ENCODE measurements around the gene RHOF. TPM values are rescaled to one million over a fixed set of nuclear protein-coding genes. Genes with fewer than 3 reads are reported as not detected.
A peak's percentile ranks its signal among the peaks of the same experiment; 100 is the strongest.

Gene RHOF
- total RNA-seq, 2 experiments from 2014 or later: 100.0 to 105 TPM

DNA sequence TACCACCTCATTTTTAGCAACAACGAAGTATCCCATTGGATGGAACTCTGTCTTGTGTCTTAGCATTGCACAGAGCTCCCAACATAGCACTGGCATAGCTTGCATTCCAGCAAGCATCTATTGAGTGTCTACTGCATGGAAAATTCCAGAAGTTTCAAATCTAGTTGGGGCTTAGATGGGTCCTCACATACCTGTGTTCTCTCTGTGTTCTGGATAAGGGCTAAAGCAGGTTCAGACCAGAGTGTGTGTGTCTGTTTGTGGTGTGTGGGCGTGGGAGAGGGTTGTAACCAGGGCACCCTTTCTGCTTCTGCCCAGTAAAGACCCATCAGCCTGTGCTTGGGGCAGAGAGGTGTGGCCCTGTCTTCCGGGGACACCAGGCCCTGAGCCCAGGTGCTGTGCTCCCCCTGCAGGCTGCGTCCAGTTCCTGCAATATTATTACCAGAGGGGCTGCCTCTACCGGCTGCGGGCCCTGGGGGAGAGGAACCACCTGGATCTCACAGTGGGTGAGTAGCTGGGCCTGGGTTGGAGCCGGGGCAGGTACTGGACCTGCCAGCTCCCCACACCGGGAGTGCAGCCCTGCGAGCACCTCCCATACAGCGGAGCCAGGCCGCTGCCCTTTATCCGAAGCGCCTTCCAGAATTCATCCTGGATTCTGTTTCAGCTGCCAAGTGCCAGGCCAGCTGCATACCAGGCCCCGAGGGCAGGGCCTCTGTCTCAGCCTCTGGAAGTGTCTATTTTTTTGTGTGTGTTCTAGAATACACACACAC is 20.3 kb downstream of the RHOF start:
- H3K4me1 Mint-ChIP-seq: peaks cover 11% of the 10 kb centered on the region
- no peaks in the 10 kb centered on the region for H3K27me3 Mint-ChIP-seq
- intact Hi-C loops (cut with DNase I, micrococcal nuclease): loop anchor here (1.0 to 5.0 kb wide), 4 partner anchors 61 to 271 kb away; partner anchors contain the start of gene TMEM120B (in 2 of the 2)
- peak; percentile 90 for DNase-seq
- ChIA-PET CTCF (interaction anchor here (0.6 to 15.9 kb wide), 18 partner anchors 9 to 449 kb away, joined by 3 to 343 read pairs (median 4); partner anchors contain the start of gene RHOF), POLR2A (interaction anchor here (0.6 to 1.0 kb wide), 2 partner anchors 8 to 9 kb away, joined by 3 to 4 read pairs; no protein-coding TSS in a partner anchor)
- peak overlapping the region; percentile 81 for H3K27ac Mint-ChIP-seq
- no peak overlapping the region for H3K4me3 Mint-ChIP-seq
- H3K36me3 Mint-ChIP-seq (ENCODE audit: low read depth): peaks cover 4% of the 10 kb centered on the region
- ATAC-seq: peak; percentile 83
- no peaks in the 10 kb centered on the region for H3K9me3 Mint-ChIP-seq (ENCODE audit: low read depth)

DNA sequence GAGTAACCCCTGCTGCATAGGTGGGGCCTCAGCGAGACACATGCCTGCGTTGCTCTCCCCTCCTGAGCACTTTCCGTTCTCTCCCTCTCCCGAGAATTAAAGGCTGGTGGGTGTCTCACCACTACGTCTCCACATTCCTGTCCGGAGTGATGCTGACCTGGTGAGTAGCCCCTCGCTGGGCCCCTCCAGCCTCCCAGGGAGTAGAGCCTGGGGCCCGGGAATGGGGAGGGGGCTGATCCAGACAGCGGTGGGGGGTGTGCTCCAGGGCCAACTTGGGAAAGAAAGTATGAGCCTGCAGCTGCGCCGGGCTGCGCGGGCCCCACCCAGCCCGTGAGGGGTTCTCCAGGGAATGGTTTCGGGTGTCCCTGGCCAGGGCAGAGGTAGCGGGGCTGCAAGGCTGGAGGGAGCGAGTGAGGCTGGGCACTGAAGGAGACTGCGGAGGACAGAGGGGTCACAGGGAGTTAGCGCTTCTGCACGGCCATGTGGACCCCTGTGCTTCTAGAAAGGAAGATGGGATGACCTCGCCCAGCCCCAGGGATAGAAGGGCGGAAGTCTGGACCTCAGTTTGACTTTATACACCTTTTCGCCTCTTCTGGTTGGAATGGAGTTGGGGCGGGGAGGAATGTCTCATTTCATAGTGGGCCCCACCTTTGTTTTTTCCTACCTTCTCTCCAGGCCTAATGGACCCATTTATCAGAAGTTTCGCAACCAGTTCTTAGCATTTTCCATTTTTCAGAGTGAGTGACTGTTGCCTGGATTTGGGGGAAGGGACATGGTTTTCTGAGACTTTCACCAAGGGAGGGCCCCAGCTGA is 22.5 kb downstream of the RHOF start:
- Mint-ChIP-seq H3K36me3 (ENCODE audit: low read depth) (peaks cover 2% of the 10 kb centered on the region), H3K9me3 (ENCODE audit: low read depth) (no peaks in the 10 kb centered on the region), H3K4me3 (no peak overlapping the region), H3K27me3 (no peaks in the 10 kb centered on the region), H3K27ac (no peak overlapping the region), H3K4me1 (peaks cover 4% of the 10 kb centered on the region)
- DNase-seq (no peak), ATAC-seq (no peak)
- ChIA-PET POLR2A (no interaction called here), CTCF (no interaction called here)
- intact Hi-C loops (cut with DNase I, micrococcal nuclease): loop anchor here in 1 of 2 experiments (5.0 kb wide), 2 partner anchors 219 to 269 kb away; no protein-coding TSS in a partner anchor

DNA sequence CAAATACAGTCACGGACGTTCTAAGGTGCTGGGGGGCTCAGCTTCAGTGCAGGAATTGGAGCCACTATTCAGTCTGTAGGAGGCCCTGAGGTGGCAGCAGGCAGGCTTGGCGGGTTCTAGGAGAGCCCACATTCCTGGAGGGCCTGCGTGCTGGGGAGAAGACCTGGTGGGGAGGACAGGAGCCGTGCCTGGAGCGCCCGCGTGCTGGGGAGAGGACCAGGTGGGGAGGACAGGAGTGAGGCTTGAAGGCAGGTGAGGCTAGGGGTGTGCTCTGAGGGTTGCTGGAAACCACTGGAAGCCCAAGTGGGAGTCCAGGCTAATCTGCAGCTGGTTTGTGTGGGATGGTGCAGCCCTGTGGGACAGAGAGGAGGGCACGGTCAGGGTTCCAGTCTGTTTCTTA is 23.1 kb downstream of the RHOF start:
- Mint-ChIP-seq H3K4me3 (no peak overlapping the region), H3K4me1 (peaks cover 4% of the 10 kb centered on the region), H3K9me3 (ENCODE audit: low read depth) (no peaks in the 10 kb centered on the region), H3K36me3 (ENCODE audit: low read depth) (peaks cover 2% of the 10 kb centered on the region), H3K27ac (no peak overlapping the region), H3K27me3 (no peaks in the 10 kb centered on the region)
- DNase-seq: no peak
- CTCF ChIA-PET: interaction anchor here (0.6 to 1.3 kb wide), 2 partner anchors 24 to 78 kb away, joined by 3 read pairs; no protein-coding TSS in a partner anchor
- POLR2A ChIA-PET: no interaction called here
- ATAC-seq: no peak
- intact Hi-C loops (cut with DNase I, micrococcal nuclease): loop anchor here in 1 of 2 experiments (5.0 kb wide), 2 partner anchors 218 to 268 kb away; no protein-coding TSS in a partner anchor

DNA sequence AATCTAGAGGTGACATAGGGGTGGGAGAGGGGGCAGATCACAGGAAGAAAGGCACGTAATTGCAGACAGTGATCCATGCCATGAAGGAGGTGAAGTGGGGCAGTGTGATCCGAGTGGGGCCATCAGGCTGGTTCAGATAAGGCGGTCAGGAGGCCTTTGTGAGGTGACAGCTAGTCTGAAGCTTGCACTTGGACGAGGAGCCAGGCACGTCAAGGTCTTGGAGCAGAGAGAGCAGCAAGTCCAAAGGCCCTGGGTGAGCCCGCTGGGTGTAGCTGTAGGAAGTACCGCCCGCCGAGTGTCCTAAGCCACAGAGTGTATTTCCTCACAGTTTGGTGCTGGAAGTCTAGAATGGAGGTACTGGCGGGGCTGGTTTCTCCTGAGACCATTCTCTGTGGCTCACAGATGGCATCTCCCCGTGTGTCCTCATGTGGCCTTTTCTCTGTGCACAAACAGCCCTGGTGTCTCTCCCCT is 23.6 kb downstream of the RHOF start:
- Mint-ChIP-seq H3K36me3 (ENCODE audit: low read depth) (peaks cover 2% of the 10 kb centered on the region), H3K9me3 (ENCODE audit: low read depth) (no peaks in the 10 kb centered on the region), H3K4me3 (no peak overlapping the region), H3K4me1 (peaks cover 4% of the 10 kb centered on the region), H3K27me3 (no peaks in the 10 kb centered on the region), H3K27ac (no peak overlapping the region)
- no peak for ATAC-seq
- no peak for DNase-seq
- POLR2A ChIA-PET: no interaction called here
- intact Hi-C loops (cut with DNase I, micrococcal nuclease): loop anchor here in 1 of 2 experiments (5.0 kb wide), 2 partner anchors 218 to 268 kb away; no protein-coding TSS in a partner anchor
- CTCF ChIA-PET: interaction anchor here (0.6 to 1.3 kb wide), 2 partner anchors 24 to 79 kb away, joined by 3 read pairs; no protein-coding TSS in a partner anchor

DNA sequence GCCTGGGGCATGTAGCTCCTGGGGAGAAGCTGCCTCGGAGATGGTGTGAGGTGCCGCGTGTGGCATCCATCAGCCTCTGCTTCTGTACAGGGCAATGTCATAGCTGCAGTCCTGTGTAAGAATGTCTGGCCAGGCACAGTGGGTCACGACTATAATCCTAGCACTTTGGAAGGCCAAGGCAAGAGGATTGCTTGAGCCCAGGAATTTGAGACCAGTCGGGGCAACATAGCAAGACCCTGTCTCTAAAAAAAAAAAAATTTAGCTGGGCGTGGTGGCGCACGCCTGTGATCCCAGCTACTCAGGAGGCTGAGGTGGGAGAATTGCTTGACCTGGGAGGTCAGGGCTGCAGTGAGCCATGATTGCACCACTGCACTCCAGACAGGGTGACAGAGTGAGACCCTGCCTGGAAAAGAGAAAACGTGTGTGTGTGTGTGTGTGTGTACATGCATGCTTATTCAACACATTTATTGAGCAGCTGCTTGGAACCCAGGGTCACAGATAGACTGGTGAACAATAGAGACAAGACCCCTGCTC is 24.1 kb downstream of the RHOF start:
- Mint-ChIP-seq H3K27ac (no peak overlapping the region), H3K9me3 (ENCODE audit: low read depth) (no peaks in the 10 kb centered on the region), H3K4me1 (peaks cover 4% of the 10 kb centered on the region), H3K27me3 (no peaks in the 10 kb centered on the region), H3K4me3 (no peak overlapping the region), H3K36me3 (ENCODE audit: low read depth) (peaks cover 2% of the 10 kb centered on the region)
- ATAC-seq: no peak
- ChIA-PET CTCF (interaction anchor here (1.3 kb wide), 1 partner anchor 25 kb away, joined by 3 read pairs; no protein-coding TSS in a partner anchor), POLR2A (no interaction called here)
- no peak for DNase-seq
- intact Hi-C loops (cut with DNase I, micrococcal nuclease): no loop called here

DNA sequence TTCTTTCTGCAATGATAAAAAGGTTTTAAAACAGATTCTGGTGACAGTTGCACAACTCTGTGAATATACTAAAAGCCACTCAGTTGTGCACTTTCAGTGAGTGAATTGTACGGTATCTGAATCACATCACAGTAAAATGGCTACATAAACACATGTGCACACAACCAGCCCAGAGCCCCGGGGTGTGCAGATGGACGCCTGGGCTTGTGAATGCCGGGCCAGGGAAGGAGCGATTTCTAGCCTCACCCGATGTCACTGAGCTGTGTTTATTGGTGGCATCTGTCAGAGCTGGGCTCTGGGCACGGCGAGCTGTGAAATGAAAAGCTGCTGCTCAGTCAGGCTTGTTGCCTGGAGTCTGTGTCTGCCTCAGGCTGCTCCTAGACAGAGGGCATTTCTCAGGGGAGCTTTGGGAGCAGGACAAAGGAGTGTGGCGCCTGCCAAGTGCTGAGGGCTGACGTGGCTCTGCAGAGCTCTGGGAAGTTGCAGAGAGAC is 25.9 kb downstream of the RHOF start:
- Mint-ChIP-seq H3K4me3 (no peak overlapping the region), H3K9me3 (ENCODE audit: low read depth) (no peaks in the 10 kb centered on the region), H3K27me3 (no peaks in the 10 kb centered on the region), H3K4me1 (no peaks in the 10 kb centered on the region), H3K27ac (no peak overlapping the region), H3K36me3 (ENCODE audit: low read depth) (no peaks in the 10 kb centered on the region)
- ATAC-seq: no peak
- POLR2A ChIA-PET: no interaction called here
- intact Hi-C loops (cut with DNase I, micrococcal nuclease): no loop called here
- no peak for DNase-seq
- CTCF ChIA-PET: interaction anchor here (1.0 kb wide), 1 partner anchor 15 kb away, joined by 3 read pairs; no protein-coding TSS in a partner anchor

DNA sequence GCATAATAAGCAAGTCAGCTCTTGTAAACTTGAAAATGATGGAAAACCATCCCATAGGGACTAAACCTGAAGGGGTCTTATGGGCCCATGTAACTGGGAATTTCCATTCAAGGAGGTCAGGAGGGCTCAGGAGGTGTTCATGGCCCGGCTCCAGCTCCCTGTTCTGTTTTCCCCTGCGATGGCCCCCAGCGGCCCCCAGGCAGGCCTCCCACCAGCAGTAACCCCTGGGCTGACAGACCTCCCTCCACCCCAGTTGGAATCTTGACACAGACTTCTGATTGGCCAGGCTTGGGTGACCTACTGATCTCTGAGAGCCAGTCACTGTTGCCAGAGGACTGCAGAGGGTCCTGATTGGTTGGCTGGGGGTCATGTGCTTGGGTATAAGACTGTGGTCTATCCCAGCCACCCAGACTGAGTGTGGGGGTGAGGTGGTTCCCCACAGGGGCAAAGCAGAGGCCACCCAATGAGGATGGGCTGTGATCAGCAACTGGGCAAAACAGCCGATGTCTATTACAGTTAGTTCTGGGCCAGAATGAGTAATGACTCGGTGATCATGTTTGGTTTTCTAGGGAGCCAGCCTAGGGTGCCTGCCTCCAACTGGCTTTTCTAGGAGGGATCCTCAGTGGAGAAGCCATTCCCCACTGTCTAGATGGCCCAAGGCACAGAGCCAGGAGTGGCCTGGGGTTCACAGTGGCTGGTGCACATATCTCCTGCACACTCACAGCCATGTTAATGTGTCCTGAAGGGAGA is 27.0 kb downstream of the RHOF start:
- Mint-ChIP-seq H3K4me1 (no peaks in the 10 kb centered on the region), H3K27me3 (no peaks in the 10 kb centered on the region), H3K4me3 (no peak overlapping the region), H3K36me3 (ENCODE audit: low read depth) (peaks cover 4% of the 10 kb centered on the region), H3K9me3 (ENCODE audit: low read depth) (no peaks in the 10 kb centered on the region), H3K27ac (no peak overlapping the region)
- intact Hi-C loops (cut with DNase I, micrococcal nuclease): no loop called here
- CTCF ChIA-PET: interaction anchor here (0.6 to 1.3 kb wide), 4 partner anchors 10 to 80 kb away, joined by 4 to 8 read pairs (median 4); no protein-coding TSS in a partner anchor
- DNase-seq (no peak), ATAC-seq (peak; percentile 69)
- POLR2A ChIA-PET: interaction anchor here (0.6 kb wide), 1 partner anchor 63 kb away, joined by 5 read pairs; no protein-coding TSS in a partner anchor

DNA sequence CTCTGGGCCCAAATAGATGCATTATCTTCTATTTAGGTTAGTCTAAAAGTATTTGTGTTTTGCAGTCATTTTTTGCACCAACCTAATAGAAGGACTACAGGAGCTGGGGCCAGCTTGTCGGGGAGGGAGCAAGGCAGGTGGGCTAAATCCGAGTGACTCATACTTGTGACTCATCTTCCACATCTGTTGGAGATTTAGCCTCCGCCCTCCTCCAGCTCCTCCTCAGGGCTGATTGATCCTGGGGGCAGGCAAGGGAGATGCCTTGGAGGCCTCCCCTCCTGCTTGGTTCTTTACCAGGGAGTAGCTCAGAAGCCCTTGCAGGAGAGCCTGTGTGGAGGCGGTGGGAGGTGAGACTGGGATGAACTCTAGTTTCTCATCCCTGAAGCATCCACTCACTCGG is 27.9 kb downstream of the RHOF start:
- no peak overlapping the region for H3K27ac Mint-ChIP-seq

DNA sequence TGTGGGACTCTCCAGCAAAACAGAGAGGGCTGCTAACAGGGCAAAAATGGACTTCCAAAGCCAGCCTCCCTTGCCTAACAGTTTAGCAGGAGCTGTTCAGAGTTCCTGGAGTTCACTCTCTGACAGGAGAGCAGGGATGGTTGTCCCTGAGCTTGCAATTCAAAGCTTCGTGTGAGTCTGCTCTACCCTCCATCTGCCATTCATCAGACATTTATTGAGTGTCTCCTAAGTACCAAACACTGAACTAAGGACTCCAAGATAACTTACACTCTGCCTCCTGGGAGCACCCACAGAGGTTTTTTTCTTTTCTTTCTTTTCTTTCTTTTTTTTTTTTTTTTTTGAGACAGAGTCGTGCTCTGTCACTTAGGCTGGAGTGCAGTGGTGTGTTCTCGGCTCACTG is 28.7 kb downstream of the RHOF start:
- Mint-ChIP-seq H3K27me3 (no peaks in the 10 kb centered on the region), H3K4me3 (no peak overlapping the region), H3K9me3 (ENCODE audit: low read depth) (no peaks in the 10 kb centered on the region), H3K4me1 (no peaks in the 10 kb centered on the region), H3K36me3 (ENCODE audit: low read depth) (peaks cover 4% of the 10 kb centered on the region), H3K27ac (no peak overlapping the region)
- ChIA-PET POLR2A (no interaction called here), CTCF (interaction anchor here (0.6 to 1.3 kb wide), 2 partner anchors 12 to 122 kb away, joined by 4 read pairs; no protein-coding TSS in a partner anchor)
- DNase-seq (no peak), ATAC-seq (no peak)
- intact Hi-C loops (cut with DNase I, micrococcal nuclease): no loop called here

More for the DNA sequence above, 27.9 kb downstream of the RHOF start:
- Mint-ChIP-seq H3K36me3 (ENCODE audit: low read depth) (peaks cover 4% of the 10 kb centered on the region), H3K27me3 (no peaks in the 10 kb centered on the region), H3K4me1 (no peaks in the 10 kb centered on the region), H3K9me3 (ENCODE audit: low read depth) (no peaks in the 10 kb centered on the region), H3K4me3 (no peak overlapping the region)
- intact Hi-C loops (cut with DNase I, micrococcal nuclease): no loop called here
- ChIA-PET POLR2A (interaction anchor here (0.6 kb wide), 1 partner anchor 62 kb away, joined by 5 read pairs; no protein-coding TSS in a partner anchor), CTCF (interaction anchor here (0.9 to 1.3 kb wide), 3 partner anchors 11 to 79 kb away, joined by 4 to 8 read pairs (median 4); no protein-coding TSS in a partner anchor)
- DNase-seq (no peak), ATAC-seq (no peak)

DNA sequence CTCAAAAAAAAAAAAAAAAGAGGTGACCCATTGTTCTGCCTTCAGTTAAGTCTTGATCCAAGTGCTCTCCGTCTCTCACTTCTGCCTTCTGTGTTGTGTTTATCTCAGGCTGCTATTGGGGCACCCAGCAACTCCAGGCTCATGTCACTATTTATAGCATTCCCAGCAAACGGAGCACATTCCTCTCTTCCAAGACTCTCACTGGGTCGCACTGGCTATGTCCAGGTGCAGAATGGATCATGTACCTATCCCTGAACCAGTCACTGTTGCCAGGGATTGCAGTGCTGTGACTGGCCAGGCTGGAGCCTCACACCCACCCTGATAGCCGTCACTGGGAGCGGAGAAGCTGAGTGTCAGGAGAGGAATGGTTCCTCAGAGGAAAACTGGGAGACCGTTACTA is 31.2 kb downstream of the RHOF start:
- peaks cover 6% of the 10 kb centered on the region for H3K36me3 Mint-ChIP-seq (ENCODE audit: low read depth)
- intact Hi-C loops (cut with DNase I, micrococcal nuclease): no loop called here
- no peak overlapping the region for H3K4me3 Mint-ChIP-seq
- no peaks in the 10 kb centered on the region for H3K4me1 Mint-ChIP-seq
- no peaks in the 10 kb centered on the region for H3K9me3 Mint-ChIP-seq (ENCODE audit: low read depth)
- DNase-seq (no peak), ATAC-seq (no peak)
- ChIA-PET CTCF (interaction anchor here (0.6 to 1.3 kb wide), 4 partner anchors 32 to 296 kb away, joined by 3 to 4 read pairs (median 4); partner anchors contain the start of gene RHOF), POLR2A (no interaction called here)
- H3K27ac Mint-ChIP-seq: no peak overlapping the region
- no peaks in the 10 kb centered on the region for H3K27me3 Mint-ChIP-seq

Measured in activated CD4-positive, alpha-beta T cell treated with anti-CD3 and anti-CD28 coated beads for 36 hours (primary cell).